Endothelial cell of umbilical vein (primary cell): Measurements from ENCODE around the gene HOXB2. TPM values are rescaled to one million over a fixed set of nuclear protein-coding genes. Genes with fewer than 3 reads are reported as not detected.

Experiments
- BruUV-seq: library from RNA; stranded (reverse); fragments of 400-500 nt; replicated peaks from 2 replicates; lab custom pipeline; 2021; lab: Mats Ljungman, UMichigan
- CTCF ChIA-PET: fragments of 300-600, 350-600 bp; sonication (Branson Sonifier 250); formaldehyde crosslinking; loops from one replicate; lab custom pipeline; 2021; ENCODE audit warnings: antibody characterized with exemption, inconsistent platforms; lab: Charles Lee
- POLR2A ChIA-PET: fragments of 300-600, 350-600 bp; sonication (Branson Sonifier 250); formaldehyde crosslinking; loops from one replicate; lab custom pipeline; 2021; ENCODE audit warnings: antibody characterized with exemption, inconsistent platforms; lab: Charles Lee
- DNase-seq: peaks from one replicate; pipeline ENCODE4 v3.0.0-alpha.2; 2011; ENCODE audit warnings: low read depth, low spot score
- FAIRE-seq: peaks from 2 replicates; lab custom pipeline; 2011; peaks lifted over from hg19 to GRCh38; lab: Jason Lieb, UNC
- H2AFZ ChIP-seq: 2 replicates; pipeline ENCODE4 v1.6.0; 2012; ENCODE audit warnings: low read depth, low read length, control low read depth, inconsistent platforms
- H3K27ac ChIP-seq: 2 replicates; pipeline ENCODE4 v1.5.1; 2011; ENCODE audit warnings: low read depth, mild to moderate bottlenecking, control low read depth, low read length, moderate library complexity; ENCODE audit not compliant: insufficient read depth
- H3K27me3 ChIP-seq, 2 experiments: 2 replicates each; pipeline versions ENCODE4 v1.6.0 to v1.6.1; 2011; ENCODE audit warnings: low read length in 2 of 2, mixed read lengths in 1 of 2; ENCODE audit not compliant: control insufficient read depth in 2 of 2, insufficient read depth in 2 of 2
- H3K36me3 ChIP-seq, 2 experiments: 2 replicates in 1 of 2; 3 replicates in 1 of 2; pipeline ENCODE4 v1.5.1; 2011; ENCODE audit warnings: low read length in 2 of 2, mild to moderate bottlenecking in 1 of 2, moderate library complexity in 1 of 2; ENCODE audit not compliant: control insufficient read depth in 2 of 2, insufficient read depth in 2 of 2; ENCODE audit errors: extremely low read depth in 1 of 2
- H3K4me1 ChIP-seq: 3 replicates; pipeline ENCODE4 v1.5.1; 2011; ENCODE audit warnings: mild to moderate bottlenecking, low read length; ENCODE audit not compliant: control insufficient read depth, insufficient read depth; ENCODE audit errors: extremely low read depth
- H3K4me2 ChIP-seq: 2 replicates; pipeline ENCODE4 v1.6.1; 2011; ENCODE audit warnings: low read length, control low read depth, mixed read lengths; ENCODE audit not compliant: insufficient read depth
- H3K4me3 ChIP-seq, 3 experiments: fragments of 200-600 bp in 1 of 3; sonication (generic), shearing (Covaris generic) in 1 of 3; replicated peaks in 1 of 3; 2 replicates each; pipeline ENCODE4 v1.5.1; 2011 to 2016; ENCODE audit warnings: control low read depth in 3 of 3, low read length in 3 of 3, mild to moderate bottlenecking in 2 of 3, inconsistent platforms in 1 of 3, low read depth in 1 of 3, moderate library complexity in 1 of 3; ENCODE audit not compliant: insufficient read depth in 1 of 3
- H3K79me2 ChIP-seq: 2 replicates; pipeline ENCODE4 v1.6.0; 2012; ENCODE audit warnings: low read length, inconsistent platforms; ENCODE audit not compliant: control insufficient read depth, insufficient read depth
- H3K9ac ChIP-seq: replicated peaks from 2 replicates; pipeline ENCODE3; 2011; ENCODE audit warnings: low read length, control low read depth; ENCODE audit not compliant: insufficient read depth; ENCODE audit errors: extremely low read depth
- H3K9me1 ChIP-seq: replicated peaks from 3 replicates; pipeline ENCODE4 v1.6.0; 2011; ENCODE audit warnings: mild to moderate bottlenecking, low read length; ENCODE audit not compliant: control insufficient read depth, insufficient read depth; ENCODE audit errors: extremely low read depth
- H3K9me3 ChIP-seq: replicated peaks from 2 replicates; pipeline ENCODE4 v1.5.1; 2012; ENCODE audit warnings: low read length, inconsistent platforms; ENCODE audit not compliant: control insufficient read depth, insufficient read depth
- H4K20me1 ChIP-seq: replicated peaks from 2 replicates; pipeline ENCODE3; 2011; ENCODE audit warnings: mild to moderate bottlenecking, low read length; ENCODE audit not compliant: control insufficient read depth, insufficient read depth; ENCODE audit errors: extremely low read depth
- CTCF ChIP-seq, 2 donors: IDR thresholded peaks; 1 replicate in 1 of 2; 2 replicates in 1 of 2; pipeline ENCODE4 v1.5.1; 2011; ENCODE audit warnings: low read length in 2 of 2, mild to moderate bottlenecking in 2 of 2, moderate library complexity in 2 of 2, control low read depth in 1 of 2, inconsistent platforms in 1 of 2, low read depth in 1 of 2; ENCODE audit not compliant: insufficient read depth in 1 of 2; ENCODE audit errors: extremely low read depth in 1 of 2
- EZH2 ChIP-seq: IDR thresholded peaks from 2 replicates; pipeline ENCODE4 v1.6.1; 2012; ENCODE audit warnings: borderline replicate concordance, low read depth, mild to moderate bottlenecking, moderate library complexity, low read length, inconsistent platforms; ENCODE audit not compliant: severe bottlenecking
- FOS ChIP-seq: IDR thresholded peaks from 2 replicates; pipeline ENCODE4 v1.6.1; 2011; ENCODE audit warnings: mild to moderate bottlenecking, low read length, moderate library complexity, borderline replicate concordance; ENCODE audit not compliant: insufficient read depth
- GATA2 ChIP-seq: IDR thresholded peaks from 2 replicates; pipeline ENCODE4 v1.7.0; 2011; ENCODE audit warnings: low read depth, mild to moderate bottlenecking, moderate library complexity, mixed read lengths, low read length; ENCODE audit not compliant: insufficient read length, insufficient read depth
- JUN ChIP-seq: IDR thresholded peaks from 2 replicates; pipeline ENCODE4 v1.6.1; 2011; ENCODE audit warnings: borderline replicate concordance, low read depth; ENCODE audit not compliant: insufficient read length, insufficient read depth
- MAX ChIP-seq: IDR thresholded peaks from 2 replicates; pipeline ENCODE4 v1.6.1; 2011; ENCODE audit not compliant: insufficient read depth, insufficient read length
- MYC ChIP-seq: IDR thresholded peaks from one replicate; pipeline ENCODE4 v1.6.1; 2011; ENCODE audit warnings: mild to moderate bottlenecking, low read depth, low read length
- POLR2A ChIP-seq: IDR thresholded peaks from 2 replicates; pipeline ENCODE4 v1.6.1; 2012; ENCODE audit warnings: low read depth, mild to moderate bottlenecking, control low read depth, low read length
- POLR2AphosphoS5 ChIP-seq: IDR thresholded peaks from 2 replicates; pipeline ENCODE4 v1.6.1; 2012; ENCODE audit warnings: low read depth, mild to moderate bottlenecking, control low read depth, low read length, moderate library complexity; ENCODE audit not compliant: insufficient read depth
- dilution Hi-C: fragments of 300-500 bp; cut with MboI; formaldehyde crosslinking; loops from one replicate; pipeline ENCODE4 v1.15.0; 2019; ENCODE audit warnings: low sequenced_read_pairs; ENCODE audit not compliant: extremely low pct_ligation_motif_present
- intact Hi-C: fragments of 100-400 bp; cut with micrococcal nuclease; formaldehyde crosslinking; loops from one replicate; pipeline ENCODE4 v1.10.0; 2022
- polyA plus RNA-seq, 4 experiments: library from polyadenylated mRNA; depleted of rRNA in 3 of 4; stranded (reverse) in 3 of 4; unstranded in 1 of 4; fragments of >200 nt; gene quantifications; 2 replicates each; pipeline versions ENCODE4 v1.2.1 to v1.2.3, GENCODE V29; 2011 to 2012; ENCODE audit warnings: missing spikeins in 1 of 4
- total RNA-seq: library from RNA; stranded (reverse); gene quantifications from 2 replicates; pipeline ENCODE4 v1.2.3, GENCODE V29; 2021

Gene HOXB2
- total and polyA plus RNA-seq, 2 donors (not counting 3 experiments of a cell fraction or from before 2014, with no cell fraction given): 14.1 to 23.3 TPM

DNA sequence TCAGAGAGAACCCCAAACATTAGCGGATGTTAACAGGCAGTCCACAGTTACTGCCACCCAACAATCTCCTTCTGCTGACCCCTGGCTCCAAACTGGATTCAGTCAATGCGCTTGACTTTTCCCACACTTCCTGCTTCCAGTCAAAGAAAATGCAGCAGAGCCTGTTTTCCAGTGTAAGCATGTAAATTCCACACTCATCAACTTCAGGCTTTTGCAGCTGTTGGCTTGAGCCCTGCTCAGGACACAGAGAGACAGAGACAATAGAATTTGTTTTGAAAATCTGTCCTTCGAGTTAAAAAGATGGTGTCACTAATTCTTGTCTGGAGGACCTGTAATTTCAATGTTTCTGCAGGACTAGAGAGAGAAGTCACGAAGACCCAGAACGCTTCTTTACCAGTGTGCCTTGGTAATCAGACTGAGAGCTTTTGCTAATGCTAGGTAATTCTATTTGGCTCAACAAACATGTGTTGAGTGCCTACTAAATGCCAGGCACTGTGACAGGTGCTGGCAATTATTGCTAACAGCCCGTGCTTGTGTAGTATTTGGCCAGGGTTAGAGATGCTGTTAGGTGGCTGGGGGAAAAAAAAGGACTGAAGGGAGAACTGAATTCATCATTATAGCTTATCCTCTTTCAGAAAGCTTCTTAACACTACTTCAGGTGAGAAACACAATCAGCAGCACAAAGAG, 46.6 kb downstream of the HOXB2 start:
- H3K4me3 ChIP-seq: no peak overlapping the region
- TF ChIP-seq MAX (no peak), POLR2A (no peak), POLR2AphosphoS5 (no peak), GATA2 (no peak), FOS (no peak), CTCF (IDR thresholded peaks at IDR 0.05; ENCODE audit: extremely low read depth in 1 of 2, insufficient read depth in 1 of 2, low read depth in 1 of 2, low read length in 2 of 2) (no peak), EZH2 (no peak), JUN (no peak), MYC (no peak)
- H3K4me2 ChIP-seq: no peak overlapping the region
- no peak overlapping the region for H2AFZ ChIP-seq
- H4K20me1 ChIP-seq: no peaks in the 10 kb centered on the region
- intact Hi-C loops (no loop called here), dilution Hi-C loops (no loop called here)
- no peaks in the 10 kb centered on the region for H3K4me1 ChIP-seq
- ChIA-PET CTCF (no interaction called here), POLR2A (no interaction called here)
- DNase-seq (no peak), FAIRE-seq (no peak)
- no peaks in the 10 kb centered on the region for H3K9me1 ChIP-seq
- H3K27me3 ChIP-seq: peaks cover 3 to 10% of the 10 kb centered on the region in 2 experiments
- no peaks in the 10 kb centered on the region for H3K36me3 ChIP-seq
- H3K9ac ChIP-seq: no peak overlapping the region
- H3K27ac ChIP-seq: no peak overlapping the region
- BruUV-seq: no TSS peak
- H3K79me2 ChIP-seq: no peaks in the 10 kb centered on the region
- no peaks in the 10 kb centered on the region for H3K9me3 ChIP-seq
